Activated T-cell treated with anti-CD3 and anti-CD28 coated beads, Interleukin-2, amount 50 U/mL, for 72 hours (primary cell): Measurements from ENCODE around the gene CYP19A1. TPM values are rescaled to one million over a fixed set of nuclear protein-coding genes. Genes with fewer than 3 reads are reported as not detected.
A peak's percentile ranks its signal among the peaks of the same experiment; 100 is the strongest.

Experiments
- ATAC-seq, 2 donors: fragments of 150-1000 bp; cut with Tn5 transposase; replicated peaks in 1 of 2; 2 replicates each; pipeline ENCODE4 v1.10.0; 2021; ENCODE audit warnings: moderate library complexity in 2 of 2, mild to moderate bottlenecking in 1 of 2
- DNase-seq, 2 donors: peaks; one replicate each; pipeline ENCODE4 v3.0.0; 2021 to 2022; ENCODE audit warnings: mixed read lengths in 1 of 2
- H3K27ac Mint-ChIP-seq: one replicate; pipeline ENCODE4 v1.8.0; 2022; ENCODE audit warnings: mild to moderate bottlenecking, moderate library complexity, mixed read lengths
- H3K27me3 Mint-ChIP-seq: one replicate; pipeline ENCODE4 v1.8.0; 2022; ENCODE audit warnings: low read depth, mixed read lengths
- H3K36me3 Mint-ChIP-seq, 2 donors: one replicate each; pipeline ENCODE4 v1.8.0; 2022; ENCODE audit warnings: mixed read lengths in 2 of 2, mild to moderate bottlenecking in 1 of 2; ENCODE audit not compliant: insufficient read depth in 2 of 2
- H3K4me1 Mint-ChIP-seq: one replicate; pipeline ENCODE4 v1.8.0; 2022; ENCODE audit warnings: low read depth, mixed read lengths
- H3K4me3 Mint-ChIP-seq, 2 donors: one replicate each; pipeline ENCODE4 v1.8.0; 2022; ENCODE audit warnings: mild to moderate bottlenecking in 2 of 2, mixed read lengths in 2 of 2, moderate library complexity in 2 of 2
- H3K9me3 Mint-ChIP-seq, 2 donors: one replicate each; pipeline ENCODE4 v1.8.0; 2022; ENCODE audit warnings: mixed read lengths in 2 of 2
- total RNA-seq, 2 donors: library from RNA; stranded (reverse); gene quantifications; one replicate each; pipeline ENCODE4 v1.2.3, GENCODE V29; 2022

The CYP19A1 gene
- total RNA-seq, 2 donors from 2014 or later, result not detected

DNA sequence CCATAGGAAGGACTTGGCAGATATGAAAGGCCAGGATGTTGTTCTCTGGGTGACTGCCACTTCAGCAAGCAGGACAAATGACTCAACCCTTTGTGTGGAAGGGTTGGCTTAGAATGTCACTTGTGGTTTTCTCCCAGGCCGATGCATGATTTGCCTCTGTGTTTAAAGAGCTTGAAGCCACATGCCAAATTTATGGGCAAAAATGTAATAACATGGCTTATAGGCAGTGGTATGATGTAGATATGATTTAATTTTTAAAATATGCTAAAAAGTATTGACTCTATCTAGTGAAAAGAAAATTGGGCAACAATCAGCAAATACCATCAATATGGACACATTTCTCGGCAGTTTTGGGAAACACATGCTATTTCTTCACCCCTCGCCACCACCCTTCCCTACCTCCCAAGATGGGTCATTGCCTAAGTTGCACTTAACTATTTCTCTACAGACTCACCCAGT, 114.6 kb downstream of the CYP19A1 start:
- DNase-seq (no peak), ATAC-seq (peak in 1 of 2 donors; percentile 44)
- no peaks in the 10 kb centered on the region for H3K36me3 Mint-ChIP-seq
- no peak overlapping the region for H3K4me3 Mint-ChIP-seq
- H3K27me3 Mint-ChIP-seq, result peaks cover 15% of the 10 kb centered on the region
- no peaks in the 10 kb centered on the region for H3K9me3 Mint-ChIP-seq
- H3K27ac Mint-ChIP-seq, result no peak overlapping the region
- H3K4me1 Mint-ChIP-seq, result peaks cover 7% of the 10 kb centered on the region

DNA sequence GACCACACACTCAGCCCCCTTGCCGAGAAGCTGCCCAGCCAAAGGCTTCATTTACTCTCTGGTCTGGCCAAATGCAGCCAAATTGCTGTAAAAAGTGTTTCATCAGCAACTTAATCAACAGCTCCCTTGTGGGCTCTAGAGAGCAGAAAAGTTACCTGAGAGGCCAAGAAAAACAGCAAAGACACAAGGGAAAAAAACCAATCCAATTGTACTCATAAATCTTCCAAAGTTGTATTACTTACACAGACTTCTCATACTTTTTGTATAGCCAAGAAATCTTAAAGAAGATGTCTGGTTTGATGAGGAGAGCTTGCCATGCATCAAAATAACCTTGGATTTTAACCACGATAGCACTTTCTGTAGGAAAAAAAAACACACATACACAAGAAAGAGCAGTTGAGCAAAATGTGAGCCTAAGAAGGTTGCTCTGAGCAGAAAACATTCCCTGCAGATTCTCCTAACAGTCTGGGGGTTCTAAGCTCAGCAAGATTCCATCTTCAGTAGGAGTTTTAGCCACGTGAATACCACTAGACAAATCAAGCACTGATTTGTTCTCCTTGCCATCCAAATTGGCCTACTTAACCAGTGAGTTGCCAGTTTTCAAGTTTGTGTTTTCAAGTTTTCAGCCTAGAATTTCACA, 120.0 kb downstream of the CYP19A1 start:
- peaks cover 30% of the 10 kb centered on the region for H3K27me3 Mint-ChIP-seq
- H3K4me3 Mint-ChIP-seq, result no peak overlapping the region
- DNase-seq (no peak), ATAC-seq (no peak)
- H3K9me3 Mint-ChIP-seq, result no peaks in the 10 kb centered on the region
- no peaks in the 10 kb centered on the region for H3K36me3 Mint-ChIP-seq
- H3K27ac Mint-ChIP-seq, result no peak overlapping the region
- H3K4me1 Mint-ChIP-seq, result no peaks in the 10 kb centered on the region

GRCh38 chr15:51212909-51213308, 125.5 kb downstream of the CYP19A1 start:
- Mint-ChIP-seq H3K27me3 (peaks cover 25% of the 10 kb centered on the region), H3K36me3 (no peaks in the 10 kb centered on the region), H3K27ac (no peak overlapping the region), H3K9me3 (no peaks in the 10 kb centered on the region), H3K4me3 (no peak overlapping the region), H3K4me1 (no peaks in the 10 kb centered on the region)
- DNase-seq (no peak), ATAC-seq (peak; percentile 37 to 67)

DNA sequence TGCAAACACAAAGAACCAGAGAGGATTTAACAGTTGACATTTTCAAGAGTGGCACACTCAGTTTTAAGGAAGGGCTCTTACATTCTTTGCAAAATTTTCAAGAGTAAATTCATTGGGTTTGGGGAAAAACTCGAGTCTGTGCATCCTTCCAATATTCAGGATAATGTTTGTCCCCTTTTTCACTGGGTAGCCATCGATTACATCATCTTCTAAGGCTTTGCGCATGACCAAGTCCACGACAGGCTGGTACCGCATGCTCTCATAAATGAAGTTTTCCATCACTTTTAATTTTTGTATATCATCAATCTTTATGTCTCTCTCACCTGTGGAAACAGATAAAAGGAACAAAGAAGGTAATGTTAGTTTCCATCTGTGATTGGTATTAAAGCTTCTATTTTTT, 126.2 kb downstream of the CYP19A1 start:
- DNase-seq (no peak), ATAC-seq (no peak)
- Mint-ChIP-seq H3K4me1 (no peaks in the 10 kb centered on the region), H3K36me3 (no peaks in the 10 kb centered on the region), H3K9me3 (no peaks in the 10 kb centered on the region), H3K4me3 (no peak overlapping the region), H3K27me3 (peaks cover 25% of the 10 kb centered on the region), H3K27ac (no peak overlapping the region)

DNA sequence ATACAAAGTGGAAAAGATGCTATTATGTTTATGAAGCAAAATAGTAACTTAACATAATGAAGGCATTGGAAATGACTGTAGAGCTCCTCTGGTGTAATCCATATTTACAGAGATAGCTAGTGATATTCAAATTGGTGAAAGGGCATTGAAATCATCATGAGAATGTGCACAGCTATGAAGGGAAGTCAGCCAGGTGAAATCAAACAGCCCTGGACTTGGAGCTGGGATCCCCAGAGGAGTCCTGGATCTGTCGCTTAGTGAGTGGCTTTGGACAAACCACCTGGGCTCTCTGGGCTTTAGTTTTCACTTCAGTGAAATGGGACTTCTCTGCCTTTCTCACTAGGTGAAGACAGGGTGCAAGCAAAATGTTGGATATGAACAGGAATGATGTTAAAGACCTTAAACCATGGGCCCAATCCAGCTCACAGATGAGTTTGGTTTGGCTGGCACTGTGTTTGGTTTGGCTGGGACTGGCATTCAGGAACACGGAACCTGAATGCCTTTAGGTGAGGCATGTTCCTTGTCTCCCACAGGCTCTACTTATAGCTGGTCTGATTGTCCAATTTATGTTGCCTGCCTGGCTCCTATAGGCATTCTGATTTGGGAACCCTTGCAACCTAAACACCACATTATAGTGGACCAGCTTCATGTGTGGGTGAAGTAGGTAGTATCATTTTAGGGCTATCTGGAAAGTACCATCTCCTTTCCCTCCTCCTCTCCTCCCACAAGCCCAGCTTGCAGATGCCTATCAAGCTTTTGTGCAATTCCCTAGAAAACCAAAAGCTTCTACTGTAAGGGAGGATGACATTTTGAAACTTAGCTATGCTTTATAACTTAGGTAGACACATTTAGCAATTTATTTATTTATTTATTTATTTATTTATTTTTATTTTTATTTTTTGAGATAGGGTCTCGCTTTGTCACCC, 133.1 kb downstream of the CYP19A1 start:
- ATAC-seq, result no peak

DNA sequence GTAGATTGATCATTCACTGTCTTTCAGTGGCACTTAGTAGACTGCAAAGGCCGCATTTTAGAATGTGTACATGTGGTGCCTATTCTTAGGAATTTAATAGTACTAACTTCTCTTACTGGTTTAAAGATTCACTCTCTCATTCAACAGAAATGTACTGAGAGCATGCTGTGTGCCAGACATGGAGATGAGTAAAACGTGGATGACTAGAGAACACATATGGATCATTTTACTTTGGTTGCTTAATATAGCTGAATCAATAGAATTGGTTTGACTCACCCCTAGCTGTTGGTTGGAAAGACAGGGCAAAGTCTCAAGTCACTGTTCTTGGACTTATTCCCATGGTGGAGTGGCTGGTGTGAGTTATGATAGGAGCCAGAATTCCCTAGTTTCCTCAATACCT, 134.6 kb downstream of the CYP19A1 start:
- H3K4me1 Mint-ChIP-seq, result no peaks in the 10 kb centered on the region
- no peak overlapping the region for H3K27ac Mint-ChIP-seq
- H3K27me3 Mint-ChIP-seq, result peaks cover 25% of the 10 kb centered on the region
- no peaks in the 10 kb centered on the region for H3K9me3 Mint-ChIP-seq
- no peak overlapping the region for H3K4me3 Mint-ChIP-seq
- ATAC-seq (no peak), DNase-seq (no peak)
- no peaks in the 10 kb centered on the region for H3K36me3 Mint-ChIP-seq

More for the DNA sequence above, 133.1 kb downstream of the CYP19A1 start:
- H3K36me3 Mint-ChIP-seq, result no peaks in the 10 kb centered on the region
- no peak overlapping the region for H3K27ac Mint-ChIP-seq
- DNase-seq, result no peak
- no peak overlapping the region for H3K4me3 Mint-ChIP-seq
- H3K27me3 Mint-ChIP-seq, result peaks cover 20% of the 10 kb centered on the region
- no peaks in the 10 kb centered on the region for H3K4me1 Mint-ChIP-seq
- H3K9me3 Mint-ChIP-seq, result no peaks in the 10 kb centered on the region

- no peak overlapping the region for H3K27ac Mint-ChIP-seq
- H3K27me3 Mint-ChIP-seq, result peaks cover 34% of the 10 kb centered on the region
- H3K4me1 Mint-ChIP-seq, result no peaks in the 10 kb centered on the region
- no peaks in the 10 kb centered on the region for H3K36me3 Mint-ChIP-seq
- ATAC-seq (no peak), DNase-seq (no peak)
- H3K4me3 Mint-ChIP-seq, result no peak overlapping the region
- H3K9me3 Mint-ChIP-seq, result no peaks in the 10 kb centered on the region
Observed at GRCh38 chr15:51202783-51203182, 135.6 kb downstream of the CYP19A1 start.

DNA sequence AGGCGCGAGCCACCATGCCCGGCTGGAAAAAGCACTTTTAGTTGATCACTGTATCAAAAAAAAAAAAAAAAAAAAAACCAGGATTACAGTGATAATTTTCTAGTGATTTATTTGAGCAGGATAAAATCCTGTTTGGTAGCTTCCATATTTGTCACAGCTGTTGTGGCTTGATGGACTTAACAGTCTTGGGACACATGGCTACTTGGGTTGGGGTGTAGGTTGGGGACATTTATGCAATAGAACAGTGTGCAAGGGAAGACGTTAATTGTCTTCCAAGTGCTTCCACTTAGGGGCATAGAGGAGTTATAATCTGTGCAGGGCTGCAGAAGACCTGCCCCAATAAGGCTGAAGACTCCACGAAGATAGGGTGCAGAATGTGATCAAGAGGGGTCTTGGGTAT, 136.8 kb downstream of the CYP19A1 start:
- no peak for ATAC-seq
- Mint-ChIP-seq H3K36me3 (no peaks in the 10 kb centered on the region), H3K27me3 (peaks cover 33% of the 10 kb centered on the region), H3K9me3 (no peaks in the 10 kb centered on the region), H3K4me3 (no peak overlapping the region), H3K4me1 (no peaks in the 10 kb centered on the region), H3K27ac (no peak overlapping the region)
- no peak for DNase-seq

- ATAC-seq (no peak), DNase-seq (no peak)
- no peaks in the 10 kb centered on the region for H3K4me1 Mint-ChIP-seq
- no peaks in the 10 kb centered on the region for H3K36me3 Mint-ChIP-seq
- no peak overlapping the region for H3K27ac Mint-ChIP-seq
- peaks cover 28% of the 10 kb centered on the region for H3K27me3 Mint-ChIP-seq
- no peaks in the 10 kb centered on the region for H3K9me3 Mint-ChIP-seq
- H3K4me3 Mint-ChIP-seq, result no peak overlapping the region
Observed at GRCh38 chr15:51200792-51201191, 137.6 kb downstream of the CYP19A1 start.

- no peak for DNase-seq
- Mint-ChIP-seq H3K27ac (no peak overlapping the region), H3K4me1 (no peaks in the 10 kb centered on the region), H3K4me3 (no peak overlapping the region), H3K9me3 (no peaks in the 10 kb centered on the region), H3K36me3 (no peaks in the 10 kb centered on the region), H3K27me3 (peaks cover 28% of the 10 kb centered on the region)
- ATAC-seq, result no peak
Observed at GRCh38 chr15:51199541-51199940, 138.9 kb downstream of the CYP19A1 start.

GRCh38 chr15:51198701-51199232, 139.6 kb downstream of the CYP19A1 start:
- Mint-ChIP-seq H3K27ac (no peak overlapping the region), H3K4me3 (no peak overlapping the region), H3K9me3 (no peaks in the 10 kb centered on the region), H3K4me1 (no peaks in the 10 kb centered on the region), H3K27me3 (peaks cover 35% of the 10 kb centered on the region), H3K36me3 (no peaks in the 10 kb centered on the region)
- DNase-seq (no peak), ATAC-seq (no peak)

DNA sequence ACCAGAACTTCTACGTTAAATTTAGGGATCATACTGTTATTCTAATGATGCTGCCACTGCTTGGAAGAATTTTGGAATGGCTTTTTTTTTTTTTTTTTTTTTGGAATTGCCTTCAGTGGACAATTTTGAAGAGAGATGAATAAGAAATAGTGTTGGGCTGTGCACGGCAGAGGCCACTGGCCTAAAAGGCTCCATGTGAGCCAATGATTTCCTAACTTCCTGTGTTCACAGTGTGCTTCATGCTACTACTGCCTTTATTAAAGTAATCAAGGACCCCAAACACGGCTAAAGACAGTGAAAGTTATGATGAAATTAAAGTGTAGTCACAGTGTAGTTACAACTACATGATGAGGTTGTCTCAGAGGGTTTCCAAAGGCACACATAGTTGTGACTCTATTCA, 142.9 kb downstream of the CYP19A1 start:
- Mint-ChIP-seq H3K27me3 (peaks cover 38% of the 10 kb centered on the region), H3K36me3 (no peaks in the 10 kb centered on the region), H3K4me3 (no peak overlapping the region), H3K9me3 (no peaks in the 10 kb centered on the region), H3K4me1 (no peaks in the 10 kb centered on the region), H3K27ac (no peak overlapping the region)
- DNase-seq (no peak), ATAC-seq (no peak)

DNA sequence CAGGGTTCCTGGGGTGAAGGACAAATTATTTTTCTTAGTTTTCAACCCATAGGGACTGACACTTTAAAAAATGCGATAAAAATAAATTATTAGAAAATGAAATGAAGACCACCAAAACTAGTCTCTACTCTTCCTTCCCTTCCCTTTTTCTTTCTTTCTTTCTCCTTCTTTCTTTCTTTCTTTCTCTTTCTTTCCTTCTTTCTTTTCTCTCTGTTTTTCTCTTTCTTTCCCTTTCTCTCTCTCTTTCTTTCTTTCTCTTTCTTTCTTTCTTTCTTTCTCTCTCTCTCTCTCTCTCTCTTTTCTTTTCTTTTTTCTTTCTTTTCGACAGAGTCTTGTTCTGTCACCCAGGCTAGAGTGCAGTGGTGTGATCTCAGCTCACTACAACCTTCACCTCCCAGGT, 144.4 kb downstream of the CYP19A1 start:
- DNase-seq, result no peak
- H3K27ac Mint-ChIP-seq, result no peak overlapping the region
- no peak for ATAC-seq
- peaks cover 32% of the 10 kb centered on the region for H3K27me3 Mint-ChIP-seq
- H3K4me1 Mint-ChIP-seq, result no peaks in the 10 kb centered on the region
- H3K36me3 Mint-ChIP-seq, result no peaks in the 10 kb centered on the region
- no peak overlapping the region for H3K4me3 Mint-ChIP-seq
- H3K9me3 Mint-ChIP-seq, result no peaks in the 10 kb centered on the region
